ENCODE measurements around the gene UGT1A7.
"Not testable (repeated sequence)": the region's sequence is repeated elsewhere in the genome, so short reads cannot be mapped to it uniquely, and the experiment has no call there.

DNA sequence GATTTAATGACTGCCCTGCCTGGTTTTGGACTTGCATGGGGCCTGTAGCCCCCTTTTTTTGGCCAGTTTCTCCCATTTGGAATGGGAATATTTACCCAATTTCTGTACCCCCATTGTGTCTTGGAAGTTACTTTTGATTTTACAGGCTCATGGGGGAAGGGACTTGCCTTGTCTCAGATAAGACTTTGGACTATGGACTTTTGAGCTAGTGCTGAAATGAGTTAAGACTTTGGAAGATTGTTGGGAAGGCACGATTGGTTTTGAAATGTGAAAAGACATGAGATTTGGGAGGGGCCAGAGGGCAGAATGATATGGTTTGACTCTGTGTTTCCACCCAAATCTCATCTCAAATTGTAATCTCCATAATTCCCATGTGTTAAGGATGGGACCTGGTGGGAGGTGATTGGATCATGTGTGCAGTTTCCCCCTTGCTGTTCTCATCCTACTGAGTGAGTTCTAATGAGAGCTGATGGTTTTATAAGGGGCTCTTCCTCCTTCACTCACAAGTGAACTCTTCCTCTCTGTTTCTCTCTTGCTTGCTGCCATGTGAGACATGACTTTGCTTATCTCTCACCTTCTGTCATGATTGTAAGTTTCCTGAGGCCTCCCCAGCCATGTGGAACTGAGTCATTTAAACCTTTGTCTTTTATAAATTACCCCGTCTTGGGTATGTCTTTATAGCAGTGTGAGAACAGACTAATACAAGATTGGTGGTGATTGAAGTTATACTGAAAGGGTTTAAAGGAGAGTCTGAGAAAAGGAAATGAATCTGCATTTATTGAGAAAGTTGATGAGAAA is 69.7 kb downstream of the UGT1A7 start:
- TF ChIP-seq, protein P1, sequence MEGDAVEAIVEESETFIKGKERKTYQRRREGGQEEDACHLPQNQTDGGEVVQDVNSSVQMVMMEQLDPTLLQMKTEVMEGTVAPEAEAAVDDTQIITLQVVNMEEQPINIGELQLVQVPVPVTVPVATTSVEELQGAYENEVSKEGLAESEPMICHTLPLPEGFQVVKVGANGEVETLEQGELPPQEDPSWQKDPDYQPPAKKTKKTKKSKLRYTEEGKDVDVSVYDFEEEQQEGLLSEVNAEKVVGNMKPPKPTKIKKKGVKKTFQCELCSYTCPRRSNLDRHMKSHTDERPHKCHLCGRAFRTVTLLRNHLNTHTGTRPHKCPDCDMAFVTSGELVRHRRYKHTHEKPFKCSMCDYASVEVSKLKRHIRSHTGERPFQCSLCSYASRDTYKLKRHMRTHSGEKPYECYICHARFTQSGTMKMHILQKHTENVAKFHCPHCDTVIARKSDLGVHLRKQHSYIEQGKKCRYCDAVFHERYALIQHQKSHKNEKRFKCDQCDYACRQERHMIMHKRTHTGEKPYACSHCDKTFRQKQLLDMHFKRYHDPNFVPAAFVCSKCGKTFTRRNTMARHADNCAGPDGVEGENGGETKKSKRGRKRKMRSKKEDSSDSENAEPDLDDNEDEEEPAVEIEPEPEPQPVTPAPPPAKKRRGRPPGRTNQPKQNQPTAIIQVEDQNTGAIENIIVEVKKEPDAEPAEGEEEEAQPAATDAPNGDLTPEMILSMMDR (IDR thresholded peaks at IDR 0.05), result not testable (repeated sequence)
- TF ChIP-seq POLR2A (IDR thresholded peaks at IDR 0.05), result not testable (repeated sequence)

All from body of pancreas (tissue), 4 donors.